Activated CD8-positive, alpha-beta memory T cell treated with anti-CD3 and anti-CD28 coated beads for 48 hours (primary cell): ENCODE results near the gene MBL2.

Experiments used
- DNase-seq, 3 experiments: peaks; one replicate each; pipeline ENCODE4 v3.0.0-alpha.2; 2020; ENCODE audit warnings: low read depth in 2 of 3, low spot score in 2 of 3

Gene MBL2

GRCh38 chr10:52772623-52773022 is at the start of gene MBL2:
MBL2 (minus strand) TSS chr10:52772784; CDS start chr10:52771635, 1,149 bp downstream.
- no peak for DNase-seq

GRCh38 chr10:52820309-52820708 is 47.7 kb upstream of the MBL2 start:
- no peak for DNase-seq

GRCh38 chr10:52818019-52818418 is 45.4 kb upstream of the MBL2 start:
- no peak for DNase-seq

GRCh38 chr10:52814506-52814905 is 41.9 kb upstream of the MBL2 start:
- DNase-seq: no peak

- DNase-seq: no peak
Measured at GRCh38 chr10:52811776-52812175, 39.2 kb upstream of the MBL2 start.

- DNase-seq: no peak
Measured at GRCh38 chr10:52810761-52811160, 38.2 kb upstream of the MBL2 start.

GRCh38 chr10:52807803-52808202 is 35.2 kb upstream of the MBL2 start:
- no peak for DNase-seq

- no peak for DNase-seq
Measured at GRCh38 chr10:52805414-52806285, 33.1 kb upstream of the MBL2 start.

- no peak for DNase-seq
Measured at GRCh38 chr10:52801947-52802346, 29.4 kb upstream of the MBL2 start.

GRCh38 chr10:52786098-52786497 is 13.5 kb upstream of the MBL2 start:
- DNase-seq: no peak

GRCh38 chr10:52785418-52785817 is 12.8 kb upstream of the MBL2 start:
- no peak for DNase-seq

GRCh38 chr10:52783726-52784125 is 11.1 kb upstream of the MBL2 start:
- DNase-seq: no peak

GRCh38 chr10:52782554-52782953 is 10.0 kb upstream of the MBL2 start:
- no peak for DNase-seq

GRCh38 chr10:52780391-52781155 is 8.0 kb upstream of the MBL2 start:
- DNase-seq: no peak

GRCh38 chr10:52779541-52780390 is 7.2 kb upstream of the MBL2 start:
- DNase-seq: peak in 1 of 3 experiments; percentile 21

- DNase-seq: no peak
Measured at GRCh38 chr10:52778511-52779392, 6.2 kb upstream of the MBL2 start.

- no peak for DNase-seq
Measured at GRCh38 chr10:52777414-52777813, 4.8 kb upstream of the MBL2 start.

- no peak for DNase-seq
Measured at GRCh38 chr10:52776471-52776903, 3.9 kb upstream of the MBL2 start.

- DNase-seq: no peak
Measured at GRCh38 chr10:52775132-52775647, 2.6 kb upstream of the MBL2 start.

GRCh38 chr10:52774600-52775106 is 2.1 kb upstream of the MBL2 start:
- DNase-seq: no peak
